B cell (primary cell): ENCODE measurements around the gene UTS2B.

Source experiments
- EZH2 ChIP-seq: IDR thresholded peaks from 2 replicates; pipeline ENCODE4 v1.6.1; 2012; ENCODE audit warnings: borderline replicate concordance, low read depth, mild to moderate bottlenecking, moderate library complexity, low read length; ENCODE audit not compliant: insufficient read depth, poor library complexity, severe bottlenecking
- TF ChIP-seq, protein P1 (sequence below): fragments of 200-600 bp; IDR thresholded peaks from one replicate; pipeline ENCODE4 v1.8.0; 2022; ENCODE audit warnings: antibody characterized with exemption, mild to moderate bottlenecking

DNA sequence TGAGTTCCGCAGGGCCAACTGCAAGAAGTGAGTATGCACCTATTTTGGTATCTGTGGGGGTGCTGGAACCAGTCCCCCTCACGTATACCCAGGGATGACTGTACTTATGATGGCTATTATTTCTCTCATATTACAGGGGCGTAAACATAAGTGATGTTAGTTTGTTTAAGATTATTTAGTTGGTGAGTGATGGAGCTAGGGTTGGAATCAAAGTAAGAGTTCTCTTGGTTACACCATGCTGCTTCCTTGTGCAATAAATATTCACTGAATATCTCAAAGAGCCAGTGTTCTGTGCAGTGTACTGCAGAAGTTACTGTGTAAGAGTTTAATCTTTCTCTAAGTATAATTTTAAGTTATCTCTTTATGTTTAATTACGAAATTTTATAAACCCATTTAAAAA is 12.8 kb upstream of the UTS2B start:
- TF ChIP-seq, protein P1, sequence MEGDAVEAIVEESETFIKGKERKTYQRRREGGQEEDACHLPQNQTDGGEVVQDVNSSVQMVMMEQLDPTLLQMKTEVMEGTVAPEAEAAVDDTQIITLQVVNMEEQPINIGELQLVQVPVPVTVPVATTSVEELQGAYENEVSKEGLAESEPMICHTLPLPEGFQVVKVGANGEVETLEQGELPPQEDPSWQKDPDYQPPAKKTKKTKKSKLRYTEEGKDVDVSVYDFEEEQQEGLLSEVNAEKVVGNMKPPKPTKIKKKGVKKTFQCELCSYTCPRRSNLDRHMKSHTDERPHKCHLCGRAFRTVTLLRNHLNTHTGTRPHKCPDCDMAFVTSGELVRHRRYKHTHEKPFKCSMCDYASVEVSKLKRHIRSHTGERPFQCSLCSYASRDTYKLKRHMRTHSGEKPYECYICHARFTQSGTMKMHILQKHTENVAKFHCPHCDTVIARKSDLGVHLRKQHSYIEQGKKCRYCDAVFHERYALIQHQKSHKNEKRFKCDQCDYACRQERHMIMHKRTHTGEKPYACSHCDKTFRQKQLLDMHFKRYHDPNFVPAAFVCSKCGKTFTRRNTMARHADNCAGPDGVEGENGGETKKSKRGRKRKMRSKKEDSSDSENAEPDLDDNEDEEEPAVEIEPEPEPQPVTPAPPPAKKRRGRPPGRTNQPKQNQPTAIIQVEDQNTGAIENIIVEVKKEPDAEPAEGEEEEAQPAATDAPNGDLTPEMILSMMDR, result no peak
- no peak for TF ChIP-seq EZH2
